ENCODE measurements around the gene MAP3K19. TPM values are rescaled to one million over a fixed set of nuclear protein-coding genes. Genes with fewer than 3 reads are reported as not detected.
A peak's percentile ranks its signal among the peaks of the same experiment; 100 is the strongest.

Gene MAP3K19
- total and polyA plus RNA-seq, 2 donors, result 0.05 to 0.11 TPM

DNA sequence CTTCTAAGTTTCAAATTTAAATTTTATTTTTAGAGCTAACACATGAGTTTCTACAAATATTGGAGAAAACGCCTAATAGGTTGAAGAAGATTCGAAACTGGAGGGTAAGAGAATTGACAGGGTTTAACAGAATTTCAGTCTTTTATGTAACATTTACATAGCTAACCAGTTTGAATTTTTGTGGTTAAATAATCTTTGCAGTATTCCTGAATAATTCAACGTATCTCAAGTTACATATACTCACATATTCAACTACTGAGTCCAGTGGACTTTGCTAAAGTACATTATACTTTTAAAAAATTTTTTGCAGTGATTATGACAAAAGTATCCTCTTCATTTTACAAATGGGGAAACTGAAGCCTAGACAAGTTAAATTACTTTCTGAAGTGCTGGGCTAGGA lies 94.6 kb downstream of the MAP3K19 start:
- Histone ChIP-seq H3K27me3 (ENCODE audit: control insufficient read depth in 2 of 2, insufficient read depth in 1 of 2, low read length in 1 of 2) (no peaks in the 10 kb centered on the region), H3K9me3 (ENCODE audit: control insufficient read depth in 2 of 2, insufficient read depth in 1 of 2, low read length in 1 of 2) (no peaks in the 10 kb centered on the region), H3K4me1 (ENCODE audit: control insufficient read depth in 2 of 2, insufficient read depth in 2 of 2, low read length in 2 of 2) (no peaks in the 10 kb centered on the region), H3K27ac (ENCODE audit: low read depth in 1 of 2, low read length in 1 of 2) (no peak overlapping the region), H3K36me3 (ENCODE audit: control insufficient read depth in 2 of 2, insufficient read depth in 2 of 2, low read length in 1 of 2) (peaks cover 35 to 70% of the 10 kb centered on the region in 2 donors), H3K4me3 (ENCODE audit: low read length in 2 of 2) (no peak overlapping the region)
- DNase-seq (ENCODE audit: low read depth in 6 of 9, low spot score in 9 of 9), result no peak
- 97% methylated on average over 3 of the region's 3 CpGs for WGBS

GRCh38 chr2:134950886-134951285 lies 96.4 kb downstream of the MAP3K19 start:
- H3K4me3 ChIP-seq (ENCODE audit: low read length in 2 of 2), result no peak overlapping the region
- no peak for DNase-seq (ENCODE audit: low read depth in 6 of 9, low spot score in 9 of 9)
- H3K4me1 ChIP-seq (ENCODE audit: control insufficient read depth in 2 of 2, insufficient read depth in 2 of 2, low read length in 2 of 2), result no peaks in the 10 kb centered on the region
- H3K27ac ChIP-seq (ENCODE audit: low read depth in 1 of 2, low read length in 1 of 2), result no peak overlapping the region
- no peaks in the 10 kb centered on the region for H3K27me3 ChIP-seq (ENCODE audit: control insufficient read depth in 2 of 2, insufficient read depth in 1 of 2, low read length in 1 of 2)
- H3K36me3 ChIP-seq (ENCODE audit: control insufficient read depth in 2 of 2, insufficient read depth in 2 of 2, low read length in 1 of 2), result peaks cover 37 to 77% of the 10 kb centered on the region in 2 donors
- 71% methylated on average over 2 of the region's 2 CpGs for WGBS
- H3K9me3 ChIP-seq (ENCODE audit: control insufficient read depth in 2 of 2, insufficient read depth in 1 of 2, low read length in 1 of 2), result no peaks in the 10 kb centered on the region

DNA sequence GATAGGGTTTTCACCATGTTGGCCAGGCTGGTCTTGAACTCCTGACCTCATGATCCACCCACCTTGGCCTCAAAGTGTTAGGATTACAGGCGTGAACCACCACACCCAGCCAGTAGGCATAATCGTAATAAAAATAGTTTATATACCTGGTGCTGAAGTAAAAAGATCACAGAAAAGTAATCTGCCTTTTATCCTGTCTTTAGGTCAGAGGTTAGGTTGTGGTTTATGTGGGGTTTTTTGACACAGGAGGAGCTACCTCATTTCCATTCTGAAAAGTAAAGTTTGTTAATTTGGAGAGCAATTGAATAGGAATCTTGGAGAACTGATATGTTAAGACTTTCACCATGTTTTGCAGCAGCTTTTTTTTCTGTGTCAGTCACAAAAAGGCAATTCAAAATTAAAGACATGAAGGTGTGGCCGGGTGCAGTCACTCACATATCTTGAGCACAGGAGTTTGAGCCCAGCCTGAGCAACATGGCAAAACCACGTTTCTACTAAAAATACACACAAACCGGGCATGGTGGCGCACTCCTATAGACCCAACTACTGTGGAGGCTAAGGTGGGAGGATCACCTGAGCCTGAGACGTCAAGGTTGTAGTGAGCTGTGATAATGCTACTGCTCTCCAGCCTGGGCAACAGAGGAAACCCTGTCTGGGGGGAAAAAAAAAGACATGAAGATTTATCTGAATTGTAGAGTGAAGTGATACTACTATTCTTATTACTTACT lies 97.1 kb downstream of the MAP3K19 start:
- no peaks in the 10 kb centered on the region for H3K4me1 ChIP-seq (ENCODE audit: control insufficient read depth in 2 of 2, insufficient read depth in 2 of 2, low read length in 2 of 2)
- no peaks in the 10 kb centered on the region for H3K9me3 ChIP-seq (ENCODE audit: control insufficient read depth in 2 of 2, insufficient read depth in 1 of 2, low read length in 1 of 2)
- no peaks in the 10 kb centered on the region for H3K27me3 ChIP-seq (ENCODE audit: control insufficient read depth in 2 of 2, insufficient read depth in 1 of 2, low read length in 1 of 2)
- peaks cover 37 to 70% of the 10 kb centered on the region in 2 donors for H3K36me3 ChIP-seq (ENCODE audit: control insufficient read depth in 2 of 2, insufficient read depth in 2 of 2, low read length in 1 of 2)
- H3K27ac ChIP-seq (ENCODE audit: low read depth in 1 of 2, low read length in 1 of 2), result peak overlapping the region in 1 of 2 donors; percentile 46
- H3K4me3 ChIP-seq (ENCODE audit: low read length in 2 of 2), result no peak overlapping the region
- WGBS, result 79% methylated on average over 7 of the region's 7 CpGs
- DNase-seq (ENCODE audit: low read depth in 6 of 9, low spot score in 9 of 9), result peak in 1 of 9 donors; percentile 26

GRCh38 chr2:134946073-134946472 lies 101.2 kb downstream of the MAP3K19 start:
- WGBS, result 98% methylated on average over 6 of the region's 6 CpGs
- Histone ChIP-seq H3K4me1 (ENCODE audit: control insufficient read depth in 2 of 2, insufficient read depth in 2 of 2, low read length in 2 of 2) (no peaks in the 10 kb centered on the region), H3K4me3 (ENCODE audit: low read length in 2 of 2) (no peak overlapping the region), H3K36me3 (ENCODE audit: control insufficient read depth in 2 of 2, insufficient read depth in 2 of 2, low read length in 1 of 2) (peaks cover 26 to 54% of the 10 kb centered on the region in 2 donors), H3K27ac (ENCODE audit: low read depth in 1 of 2, low read length in 1 of 2) (no peak overlapping the region), H3K27me3 (ENCODE audit: control insufficient read depth in 2 of 2, insufficient read depth in 1 of 2, low read length in 1 of 2) (no peaks in the 10 kb centered on the region), H3K9me3 (ENCODE audit: control insufficient read depth in 2 of 2, insufficient read depth in 1 of 2, low read length in 1 of 2) (no peaks in the 10 kb centered on the region)
- DNase-seq (ENCODE audit: low read depth in 6 of 9, low spot score in 9 of 9), result no peak

GRCh38 chr2:134944975-134945374 lies 102.3 kb downstream of the MAP3K19 start:
- WGBS, result 91% methylated on average over 1 of the region's 1 CpG
- no peaks in the 10 kb centered on the region for H3K9me3 ChIP-seq (ENCODE audit: control insufficient read depth in 2 of 2, insufficient read depth in 1 of 2, low read length in 1 of 2)
- H3K27me3 ChIP-seq (ENCODE audit: control insufficient read depth in 2 of 2, insufficient read depth in 1 of 2, low read length in 1 of 2), result no peaks in the 10 kb centered on the region
- H3K4me1 ChIP-seq (ENCODE audit: control insufficient read depth in 2 of 2, insufficient read depth in 2 of 2, low read length in 2 of 2), result no peaks in the 10 kb centered on the region
- H3K36me3 ChIP-seq (ENCODE audit: control insufficient read depth in 2 of 2, insufficient read depth in 2 of 2, low read length in 1 of 2), result peaks cover 27 to 54% of the 10 kb centered on the region in 2 donors
- DNase-seq (ENCODE audit: low read depth in 6 of 9, low spot score in 9 of 9), result no peak
- H3K4me3 ChIP-seq (ENCODE audit: low read length in 2 of 2), result no peak overlapping the region
- no peak overlapping the region for H3K27ac ChIP-seq (ENCODE audit: low read depth in 1 of 2, low read length in 1 of 2)

- Histone ChIP-seq H3K4me1 (ENCODE audit: control insufficient read depth in 2 of 2, insufficient read depth in 2 of 2, low read length in 2 of 2) (no peaks in the 10 kb centered on the region), H3K4me3 (ENCODE audit: low read length in 2 of 2) (no peak overlapping the region), H3K27me3 (ENCODE audit: control insufficient read depth in 2 of 2, insufficient read depth in 1 of 2, low read length in 1 of 2) (no peaks in the 10 kb centered on the region), H3K27ac (ENCODE audit: low read depth in 1 of 2, low read length in 1 of 2) (no peak overlapping the region), H3K9me3 (ENCODE audit: control insufficient read depth in 2 of 2, insufficient read depth in 1 of 2, low read length in 1 of 2) (no peaks in the 10 kb centered on the region), H3K36me3 (ENCODE audit: control insufficient read depth in 2 of 2, insufficient read depth in 2 of 2, low read length in 1 of 2) (peaks cover 19 to 56% of the 10 kb centered on the region in 2 donors)
- WGBS, result 89% methylated on average over 2 of the region's 2 CpGs
- DNase-seq (ENCODE audit: low read depth in 6 of 9, low spot score in 9 of 9), result no peak
Measured at GRCh38 chr2:134943540-134943939, 103.7 kb downstream of the MAP3K19 start.

DNA sequence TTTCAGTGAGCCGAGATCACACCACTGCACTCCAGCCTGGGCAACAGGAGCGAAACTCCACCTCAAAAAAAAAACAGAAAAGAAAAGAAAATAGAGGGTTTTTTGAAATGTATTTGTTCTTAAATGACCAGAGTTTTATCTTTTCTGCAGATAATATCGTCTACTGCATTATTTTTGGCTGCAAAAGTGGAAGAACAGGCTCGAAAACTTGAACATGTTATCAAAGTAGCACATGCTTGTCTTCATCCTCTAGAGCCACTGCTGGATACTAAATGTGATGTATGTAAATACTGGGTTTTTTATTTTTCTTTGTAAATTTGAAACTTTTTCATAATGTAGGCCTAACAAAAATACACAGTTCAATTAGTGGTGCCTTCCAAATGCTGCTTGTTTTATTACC lies 110.6 kb downstream of the MAP3K19 start:
- 96% methylated on average over 4 of the region's 4 CpGs for WGBS
- Histone ChIP-seq H3K4me3 (ENCODE audit: low read length in 2 of 2) (no peak overlapping the region), H3K27me3 (ENCODE audit: control insufficient read depth in 2 of 2, insufficient read depth in 1 of 2, low read length in 1 of 2) (no peaks in the 10 kb centered on the region), H3K4me1 (ENCODE audit: control insufficient read depth in 2 of 2, insufficient read depth in 2 of 2, low read length in 2 of 2) (peaks cover 0 to under 1% of the 10 kb centered on the region in 2 donors), H3K36me3 (ENCODE audit: control insufficient read depth in 2 of 2, insufficient read depth in 2 of 2, low read length in 1 of 2) (peaks cover 8 to 42% of the 10 kb centered on the region in 2 donors), H3K27ac (ENCODE audit: low read depth in 1 of 2, low read length in 1 of 2) (no peak overlapping the region), H3K9me3 (ENCODE audit: control insufficient read depth in 2 of 2, insufficient read depth in 1 of 2, low read length in 1 of 2) (no peaks in the 10 kb centered on the region)
- DNase-seq (ENCODE audit: low read depth in 6 of 9, low spot score in 9 of 9), result peak in 1 of 9 donors; percentile 11

GRCh38 chr2:134934641-134935040 lies 112.6 kb downstream of the MAP3K19 start:
- peaks cover 0 to 27% of the 10 kb centered on the region in 2 donors for H3K36me3 ChIP-seq (ENCODE audit: control insufficient read depth in 2 of 2, insufficient read depth in 2 of 2, low read length in 1 of 2)
- no peaks in the 10 kb centered on the region for H3K27me3 ChIP-seq (ENCODE audit: control insufficient read depth in 2 of 2, insufficient read depth in 1 of 2, low read length in 1 of 2)
- H3K4me1 ChIP-seq (ENCODE audit: control insufficient read depth in 2 of 2, insufficient read depth in 2 of 2, low read length in 2 of 2), result peaks cover 0 to 2% of the 10 kb centered on the region in 2 donors

GRCh38 chr2:134934150-134934549 lies 113.1 kb downstream of the MAP3K19 start:
- H3K9me3 ChIP-seq (ENCODE audit: control insufficient read depth in 2 of 2, insufficient read depth in 1 of 2, low read length in 1 of 2), result no peaks in the 10 kb centered on the region
- peaks cover 0 to 24% of the 10 kb centered on the region in 2 donors for H3K36me3 ChIP-seq (ENCODE audit: control insufficient read depth in 2 of 2, insufficient read depth in 2 of 2, low read length in 1 of 2)
- H3K4me3 ChIP-seq (ENCODE audit: low read length in 2 of 2), result no peak overlapping the region
- H3K27ac ChIP-seq (ENCODE audit: low read depth in 1 of 2, low read length in 1 of 2), result no peak overlapping the region
- H3K27me3 ChIP-seq (ENCODE audit: control insufficient read depth in 2 of 2, insufficient read depth in 1 of 2, low read length in 1 of 2), result no peaks in the 10 kb centered on the region
- H3K4me1 ChIP-seq (ENCODE audit: control insufficient read depth in 2 of 2, insufficient read depth in 2 of 2, low read length in 2 of 2), result peaks cover 0 to 2% of the 10 kb centered on the region in 2 donors
- no peak for DNase-seq (ENCODE audit: low read depth in 6 of 9, low spot score in 9 of 9)
- WGBS, result 82% methylated on average over 2 of the region's 2 CpGs

More at GRCh38 chr2:134934641-134935040, 112.6 kb downstream of the MAP3K19 start:
- WGBS, result 27% methylated on average over 1 of the region's 1 CpG
- Histone ChIP-seq H3K4me3 (ENCODE audit: low read length in 2 of 2) (no peak overlapping the region), H3K9me3 (ENCODE audit: control insufficient read depth in 2 of 2, insufficient read depth in 1 of 2, low read length in 1 of 2) (no peaks in the 10 kb centered on the region), H3K27ac (ENCODE audit: low read depth in 1 of 2, low read length in 1 of 2) (no peak overlapping the region)
- DNase-seq (ENCODE audit: low read depth in 6 of 9, low spot score in 9 of 9), result no peak
